BJ (cell line): ENCODE data around the gene SLC6A9. TPM values are rescaled to one million over a fixed set of nuclear protein-coding genes. Genes with fewer than 3 reads are reported as not detected.

Experiments
- CTCF ChIA-PET: fragments of 350-600 bp; formaldehyde crosslinking; extraction: SDS; loops from one replicate; lab custom pipeline; 2021; ENCODE audit warnings: antibody characterized with exemption, inconsistent platforms; lab: Yijun Ruan, JAX
- POLR2A ChIA-PET: fragments of 300-600 bp; sonication (Branson Sonifier 250); formaldehyde crosslinking; extraction: SDS; loops from one replicate; lab custom pipeline; 2021; ENCODE audit warnings: antibody characterized with exemption; lab: Charles Lee
- DNase-seq: peaks from one replicate; pipeline ENCODE4 v3.0.0-alpha.2; 2011; ENCODE audit warnings: low read depth
- H3K27me3 ChIP-seq: 2 replicates; pipeline ENCODE4 v1.6.0; 2011; ENCODE audit warnings: low read length; ENCODE audit not compliant: control insufficient read depth, insufficient read depth
- H3K36me3 ChIP-seq: 2 replicates; pipeline ENCODE4 v1.5.1; 2011; ENCODE audit warnings: low read length; ENCODE audit not compliant: control insufficient read depth, insufficient read depth
- H3K4me3 ChIP-seq: 2 replicates; pipeline ENCODE4 v1.5.1; 2011; ENCODE audit warnings: low read depth, mild to moderate bottlenecking, control low read depth, low read length
- polyA plus RNA-seq: library from polyadenylated mRNA; depleted of rRNA; stranded (reverse); fragments of >200 nt; gene quantifications from 2 replicates; pipeline ENCODE4 v1.2.3, GENCODE V29; 2011
- TF ChIP-seq, protein P1 (sequence below): IDR thresholded peaks from 2 replicates; pipeline ENCODE4 v1.5.1; 2011; ENCODE audit warnings: low read depth, mild to moderate bottlenecking, control low read depth, inconsistent platforms, low read length, moderate library complexity; ENCODE audit not compliant: insufficient read depth

SLC6A9 gene
- polyA plus RNA-seq, 1 experiment: 53.9 TPM

DNA sequence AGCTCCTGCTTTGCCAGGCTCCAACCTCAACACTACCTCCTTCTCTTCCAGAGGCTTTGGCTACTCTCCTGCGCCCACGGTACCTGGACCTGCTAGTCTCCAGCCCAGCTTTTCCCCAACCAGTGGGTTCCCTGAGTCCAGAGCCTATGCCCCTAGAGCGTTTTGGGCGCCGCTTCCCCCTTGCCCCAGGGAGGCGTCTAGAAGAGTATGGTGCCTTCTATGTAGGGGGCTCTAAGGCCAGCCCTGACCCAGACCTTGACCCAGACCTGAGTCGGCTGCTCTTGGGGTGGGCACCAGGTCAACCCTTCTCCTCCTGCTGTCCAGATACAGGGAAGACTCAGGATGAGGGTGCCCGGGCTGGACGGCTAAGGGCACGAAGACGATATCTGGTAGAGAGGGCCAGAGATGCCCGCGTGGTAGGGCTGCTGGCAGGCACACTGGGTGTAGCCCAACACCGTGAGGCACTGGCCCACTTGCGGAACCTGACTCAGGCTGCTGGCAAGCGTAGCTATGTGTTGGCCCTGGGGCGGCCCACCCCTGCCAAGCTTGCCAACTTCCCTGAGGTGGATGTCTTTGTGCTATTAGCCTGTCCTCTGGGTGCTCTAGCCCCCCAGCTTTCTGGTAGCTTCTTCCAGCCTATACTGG, 59.8 kb downstream of the SLC6A9 start:
- DNase-seq: no peak
- no peaks in the 10 kb centered on the region for H3K27me3 ChIP-seq
- ChIA-PET CTCF (interaction anchor here (1.0 to 2.4 kb wide), 2 partner anchors 36 to 37 kb away, joined by 3 to 9 read pairs; no protein-coding TSS in a partner anchor), POLR2A (no interaction called here)
- TF ChIP-seq, protein P1, sequence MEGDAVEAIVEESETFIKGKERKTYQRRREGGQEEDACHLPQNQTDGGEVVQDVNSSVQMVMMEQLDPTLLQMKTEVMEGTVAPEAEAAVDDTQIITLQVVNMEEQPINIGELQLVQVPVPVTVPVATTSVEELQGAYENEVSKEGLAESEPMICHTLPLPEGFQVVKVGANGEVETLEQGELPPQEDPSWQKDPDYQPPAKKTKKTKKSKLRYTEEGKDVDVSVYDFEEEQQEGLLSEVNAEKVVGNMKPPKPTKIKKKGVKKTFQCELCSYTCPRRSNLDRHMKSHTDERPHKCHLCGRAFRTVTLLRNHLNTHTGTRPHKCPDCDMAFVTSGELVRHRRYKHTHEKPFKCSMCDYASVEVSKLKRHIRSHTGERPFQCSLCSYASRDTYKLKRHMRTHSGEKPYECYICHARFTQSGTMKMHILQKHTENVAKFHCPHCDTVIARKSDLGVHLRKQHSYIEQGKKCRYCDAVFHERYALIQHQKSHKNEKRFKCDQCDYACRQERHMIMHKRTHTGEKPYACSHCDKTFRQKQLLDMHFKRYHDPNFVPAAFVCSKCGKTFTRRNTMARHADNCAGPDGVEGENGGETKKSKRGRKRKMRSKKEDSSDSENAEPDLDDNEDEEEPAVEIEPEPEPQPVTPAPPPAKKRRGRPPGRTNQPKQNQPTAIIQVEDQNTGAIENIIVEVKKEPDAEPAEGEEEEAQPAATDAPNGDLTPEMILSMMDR: no peak
- peaks cover 3% of the 10 kb centered on the region for H3K36me3 ChIP-seq
- no peak overlapping the region for H3K4me3 ChIP-seq

DNA sequence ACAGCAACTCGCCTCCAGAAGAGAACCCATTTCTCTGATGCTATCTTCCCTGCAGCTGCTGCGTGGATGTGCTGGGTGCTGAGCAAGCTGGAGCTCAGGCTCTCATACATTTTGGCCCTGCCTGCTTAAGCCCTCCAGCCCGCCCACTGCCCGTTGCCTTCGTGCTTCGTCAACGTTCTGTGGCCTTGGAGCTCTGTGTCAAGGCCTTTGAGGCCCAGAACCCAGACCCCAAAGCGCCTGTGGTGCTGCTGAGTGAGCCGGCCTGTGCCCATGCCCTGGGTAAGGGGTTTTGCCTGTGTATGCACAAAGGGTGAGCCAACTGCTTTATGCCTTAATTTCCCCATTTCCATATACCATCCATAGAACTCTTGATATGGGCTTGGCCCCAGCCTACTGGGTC, 60.4 kb downstream of the SLC6A9 start:
- Histone ChIP-seq H3K4me3 (peak overlapping the region; percentile 70; the same call in 1 of the 2 replicates), H3K27me3 (no peaks in the 10 kb centered on the region), H3K36me3 (peaks cover 4% of the 10 kb centered on the region)
- ChIA-PET POLR2A (no interaction called here), CTCF (interaction anchor here (1.2 to 2.4 kb wide), 4 partner anchors 12 to 208 kb away, joined by 3 to 9 read pairs (median 4); no protein-coding TSS in a partner anchor)
- TF ChIP-seq, protein P1: no peak
- no peak for DNase-seq

DNA sequence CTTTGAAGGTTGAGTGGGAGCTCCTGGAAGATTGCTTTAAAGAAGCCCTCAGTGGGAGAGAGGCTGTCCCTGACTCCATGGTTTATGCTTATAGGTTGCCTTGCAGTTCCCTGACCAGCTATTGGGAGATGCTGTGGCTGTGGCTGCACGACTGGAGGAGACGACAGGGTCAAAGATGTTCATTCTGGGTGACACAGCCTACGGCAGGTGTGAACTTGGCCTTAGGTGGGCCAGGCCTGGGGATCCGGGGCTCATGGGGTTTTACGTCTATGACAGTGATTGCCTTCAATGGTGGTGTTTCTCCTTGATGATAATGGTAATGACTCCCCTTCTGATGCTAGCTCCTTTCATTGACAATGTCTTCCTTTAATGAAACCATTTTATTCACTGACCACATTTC, 60.8 kb downstream of the SLC6A9 start:
- H3K36me3 ChIP-seq: peaks cover 5% of the 10 kb centered on the region
- TF ChIP-seq, protein P1: no peak
- ChIA-PET POLR2A (no interaction called here), CTCF (interaction anchor here (0.6 to 2.4 kb wide), 5 partner anchors 12 to 207 kb away, joined by 3 to 9 read pairs (median 3); no protein-coding TSS in a partner anchor)
- H3K4me3 ChIP-seq: peak overlapping the region; percentile 70
- DNase-seq: no peak
- H3K27me3 ChIP-seq: no peaks in the 10 kb centered on the region

DNA sequence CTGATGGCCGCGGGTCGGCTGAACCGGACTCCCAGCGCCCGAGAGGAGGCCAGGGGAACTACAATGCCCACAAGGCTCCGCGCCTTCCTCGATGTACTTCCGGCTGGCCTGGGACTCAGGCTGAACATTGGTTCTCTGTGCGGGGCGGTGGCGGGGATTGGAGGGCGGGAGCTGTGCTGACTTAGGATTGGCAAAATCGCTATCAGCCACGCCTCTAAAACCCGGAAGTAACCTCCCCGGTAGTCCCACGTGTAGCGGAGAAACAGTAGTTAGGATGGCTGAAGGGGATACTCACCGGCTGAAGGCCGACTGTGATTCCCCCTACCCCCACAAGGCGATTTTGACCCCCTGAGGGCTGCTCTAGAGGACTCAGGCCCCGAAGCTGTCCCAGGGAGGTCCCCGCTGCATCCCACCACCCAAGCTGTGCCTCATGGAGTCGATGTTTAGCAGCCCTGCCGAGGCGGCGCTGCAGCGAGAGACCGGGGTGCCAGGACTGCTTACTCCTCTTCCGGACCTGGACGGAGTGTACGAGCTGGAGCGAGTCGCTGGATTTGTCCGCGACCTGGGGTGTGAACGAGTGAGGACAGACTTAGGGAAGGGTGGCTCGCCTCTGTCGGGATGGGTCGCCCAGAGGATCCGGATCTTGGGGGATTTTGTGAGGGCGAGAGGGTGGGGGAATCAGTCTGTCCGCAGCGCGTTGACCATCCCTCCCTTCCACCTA, 61.4 kb downstream of the SLC6A9 start, which contains the start of gene DPH2:
Gene DPH2, plus strand, starts transcription at position 265 of the 721 bp plus-strand sequence. Its CDS starts 166 bp downstream, at position 431.
- peak; percentile 89 for DNase-seq
- Histone ChIP-seq H3K4me3 (peak within 1 kb of the TSS; percentile 70), H3K36me3 (peaks cover 5% of the 10 kb centered on the region), H3K27me3 (no peaks in the 10 kb centered on the region)
- TF ChIP-seq, protein P1: peak; percentile 10; the same call in 1 of the 2 replicates
- POLR2A ChIA-PET: interaction anchor here (0.5 kb wide), 1 partner anchor 318 kb away, joined by 3 read pairs; no protein-coding TSS in a partner anchor
- CTCF ChIA-PET: interaction anchor here (0.6 to 2.4 kb wide), 6 partner anchors 9 to 207 kb away, joined by 3 to 9 read pairs (median 3); partner anchors contain the start of gene B4GALT2

DNA sequence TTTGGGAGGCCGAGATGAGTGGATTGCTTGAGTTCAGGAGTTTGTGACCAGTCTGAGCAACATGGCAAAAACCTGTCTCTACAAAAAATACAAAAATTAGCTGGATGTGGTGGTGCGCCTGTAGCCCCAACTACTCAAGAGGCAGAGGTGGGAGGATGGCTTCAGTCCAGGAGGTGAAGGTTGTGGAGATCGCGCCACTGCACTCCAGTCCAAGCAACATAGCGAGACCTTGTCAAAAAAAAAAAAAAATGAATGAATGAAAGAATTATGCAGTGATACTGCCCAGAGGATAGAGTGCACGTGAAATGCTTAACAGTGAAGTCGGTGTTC, 61.9 kb downstream of the SLC6A9 start:
- Histone ChIP-seq H3K27me3 (no peaks in the 10 kb centered on the region), H3K36me3 (peaks cover 7% of the 10 kb centered on the region), H3K4me3 (no peak overlapping the region)
- DNase-seq: no peak
- POLR2A ChIA-PET: no interaction called here
- TF ChIP-seq, protein P1: no peak
- CTCF ChIA-PET: interaction anchor here (0.7 to 2.4 kb wide), 4 partner anchors 9 to 34 kb away, joined by 3 to 9 read pairs (median 4); partner anchors contain the start of gene B4GALT2
